NCI-H69 (cell line): ENCODE measurements around the gene CCDC88C.

Experiments used
- DNase-seq: peaks from one replicate; lab custom pipeline; 2025; lab: John Stamatoyannopoulos, UW

CCDC88C gene

DNA sequence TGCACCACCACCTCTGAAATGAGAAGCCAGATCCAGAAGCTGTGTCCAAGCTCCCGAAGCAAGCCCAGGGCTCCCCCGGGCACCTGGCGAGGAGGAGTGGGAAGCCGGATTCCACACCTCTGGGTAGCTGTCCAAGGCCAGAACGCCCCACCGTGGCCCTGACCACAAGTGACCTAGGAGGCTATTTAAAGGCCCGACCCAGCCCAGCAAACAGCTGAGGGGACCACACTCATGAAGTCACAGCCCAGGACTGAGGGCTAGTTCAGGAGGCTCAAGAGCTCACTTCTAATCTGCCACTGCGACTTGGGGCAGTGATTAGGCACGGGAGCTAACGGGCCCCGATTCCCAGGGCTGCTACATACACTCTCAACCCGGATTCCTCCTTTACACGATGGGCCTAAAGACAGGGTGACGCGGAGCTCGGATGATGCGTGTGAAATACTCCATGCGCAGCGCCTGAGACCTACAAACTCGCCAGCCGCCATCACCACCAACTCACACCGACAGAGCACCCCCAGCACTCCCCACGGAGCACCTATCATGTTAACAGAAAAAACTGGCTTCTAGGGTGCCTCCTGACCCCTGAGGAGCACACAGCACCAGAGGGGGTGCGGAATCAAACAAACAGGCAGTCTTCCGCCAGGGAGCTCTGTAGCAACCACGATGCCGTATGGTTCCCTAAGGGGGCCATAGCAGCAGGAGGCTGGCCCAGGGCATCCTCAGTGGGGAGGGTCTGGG is 89.1 kb downstream of the CCDC88C start:
- no peak for DNase-seq

DNA sequence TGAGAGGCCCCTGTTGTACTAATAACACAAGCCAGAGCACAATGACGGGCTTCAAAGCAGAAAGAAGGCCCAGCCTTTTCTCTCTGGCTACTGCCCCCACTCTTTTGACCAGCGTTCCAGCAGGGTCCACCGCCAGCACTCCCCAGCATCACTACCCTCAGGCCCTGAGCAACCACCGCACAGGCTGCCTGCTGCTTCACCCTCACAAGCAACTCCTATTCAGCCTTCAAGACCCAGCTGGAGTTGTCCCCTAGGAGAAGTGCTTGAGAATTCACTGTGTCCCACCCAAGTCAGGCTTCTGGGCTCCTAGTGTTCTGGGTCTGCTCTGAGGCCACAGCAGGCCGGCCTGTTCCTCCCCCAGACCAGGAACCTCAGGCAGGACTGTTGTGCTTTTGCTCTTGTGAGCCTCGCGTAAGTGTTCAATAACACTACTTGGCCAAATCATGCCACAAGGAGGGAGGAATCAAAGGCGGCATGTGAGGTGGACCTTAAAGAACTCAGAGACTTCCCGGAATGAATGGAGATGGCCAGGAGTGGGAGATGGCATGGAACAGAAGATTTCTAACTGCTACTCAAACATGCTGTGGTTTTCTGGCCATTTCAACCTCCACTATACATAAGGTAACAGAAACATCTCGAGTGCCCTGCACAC is 89.8 kb downstream of the CCDC88C start:
- no peak for DNase-seq

DNA sequence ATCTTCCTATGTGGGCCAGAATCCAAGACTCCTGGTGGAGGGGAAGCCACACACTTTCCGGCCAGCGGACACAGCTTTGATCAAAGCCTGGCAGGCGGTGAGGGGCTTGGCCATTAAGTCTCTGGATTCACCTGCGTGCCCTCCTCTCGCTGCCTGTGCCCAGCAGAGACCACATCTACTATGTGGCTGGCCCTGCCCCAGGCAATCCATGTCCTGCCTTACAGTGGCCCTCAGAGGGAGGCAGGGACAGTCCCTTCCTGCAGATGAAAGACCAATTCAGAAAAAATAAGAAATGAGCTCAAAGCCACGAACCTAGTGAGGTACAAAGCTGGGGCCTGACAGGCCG is 90.4 kb downstream of the CCDC88C start:
- no peak for DNase-seq

DNA sequence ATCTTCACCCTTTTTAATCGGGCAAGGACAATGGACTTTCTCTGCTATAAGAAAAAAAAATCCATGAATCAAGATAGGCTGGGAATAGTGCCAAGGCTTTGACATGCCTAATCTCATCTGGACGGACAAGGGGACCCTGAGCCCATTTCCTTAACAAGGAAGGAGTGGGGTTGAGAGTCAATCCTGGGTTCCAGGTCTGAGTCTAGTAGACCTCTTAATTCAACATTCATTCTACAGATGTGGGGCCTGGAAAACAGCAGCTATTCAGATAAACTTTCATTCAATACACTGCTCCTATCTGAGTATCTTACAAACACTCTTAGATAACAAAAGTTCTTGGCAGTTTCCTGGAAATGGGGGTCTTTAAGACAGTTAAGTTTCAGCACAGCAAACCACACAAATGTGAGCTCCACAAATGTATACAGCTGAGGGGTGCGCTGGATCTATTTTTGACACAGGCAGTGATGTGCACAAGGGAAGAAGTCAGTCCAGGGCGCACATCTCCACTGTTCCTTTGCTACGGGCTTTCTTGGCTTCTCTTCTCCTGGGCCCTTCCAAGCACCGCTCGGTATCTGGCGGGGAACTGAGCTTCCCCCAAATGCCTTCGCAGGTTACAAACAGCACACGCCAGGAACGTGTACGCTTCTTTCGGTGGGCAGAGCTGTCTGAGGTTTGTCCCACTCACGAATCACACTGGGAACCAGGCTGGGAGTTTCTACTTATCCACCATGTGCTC is 90.9 kb downstream of the CCDC88C start:
- DNase-seq, result peak; percentile 15

DNA sequence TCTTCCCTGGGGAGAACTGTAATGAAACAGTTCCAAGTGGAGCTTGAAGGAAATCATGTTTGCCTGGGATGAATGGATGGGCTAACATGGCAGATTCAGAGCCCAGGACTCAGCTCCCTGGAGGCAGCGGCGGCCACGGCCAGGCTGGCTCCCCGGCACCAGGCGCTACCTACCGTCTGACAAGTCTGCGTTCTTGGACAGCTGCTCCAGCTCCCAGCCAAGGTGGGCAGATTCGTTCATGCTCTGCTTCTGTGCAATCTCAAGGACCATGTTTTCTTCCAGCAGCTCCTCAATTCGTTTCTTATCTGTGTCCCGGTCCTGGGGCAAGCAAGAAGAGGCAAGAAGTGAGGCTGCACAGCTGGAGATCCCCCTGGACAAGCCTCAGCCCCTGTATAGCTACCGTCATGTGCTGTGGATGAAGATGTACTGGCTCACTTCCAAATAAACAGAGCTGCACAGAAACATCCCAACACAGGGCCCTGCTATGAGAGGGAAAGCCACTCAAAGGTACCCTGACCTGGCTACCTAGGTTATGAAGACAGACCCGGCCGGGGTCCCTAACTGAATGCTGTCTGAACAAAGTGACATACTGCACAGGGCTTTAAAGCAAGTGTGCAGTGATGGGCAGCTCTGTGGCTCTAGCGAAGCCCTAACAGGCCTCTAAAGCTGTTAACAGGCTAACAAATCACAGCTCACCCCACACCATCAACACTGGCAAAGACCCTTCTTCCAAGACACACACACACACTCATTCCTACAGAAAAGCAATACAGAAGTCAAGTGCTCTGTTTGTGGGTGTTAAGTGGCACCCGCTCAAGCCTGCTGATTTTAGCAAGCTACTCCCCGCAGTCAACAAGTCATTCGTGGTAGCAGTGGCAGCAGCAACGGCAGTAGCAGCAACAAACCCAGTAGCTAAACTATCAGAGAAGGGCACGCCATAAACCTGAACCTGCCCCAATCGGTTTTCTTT is 92.7 kb downstream of the CCDC88C start:
- DNase-seq, result no peak

DNA sequence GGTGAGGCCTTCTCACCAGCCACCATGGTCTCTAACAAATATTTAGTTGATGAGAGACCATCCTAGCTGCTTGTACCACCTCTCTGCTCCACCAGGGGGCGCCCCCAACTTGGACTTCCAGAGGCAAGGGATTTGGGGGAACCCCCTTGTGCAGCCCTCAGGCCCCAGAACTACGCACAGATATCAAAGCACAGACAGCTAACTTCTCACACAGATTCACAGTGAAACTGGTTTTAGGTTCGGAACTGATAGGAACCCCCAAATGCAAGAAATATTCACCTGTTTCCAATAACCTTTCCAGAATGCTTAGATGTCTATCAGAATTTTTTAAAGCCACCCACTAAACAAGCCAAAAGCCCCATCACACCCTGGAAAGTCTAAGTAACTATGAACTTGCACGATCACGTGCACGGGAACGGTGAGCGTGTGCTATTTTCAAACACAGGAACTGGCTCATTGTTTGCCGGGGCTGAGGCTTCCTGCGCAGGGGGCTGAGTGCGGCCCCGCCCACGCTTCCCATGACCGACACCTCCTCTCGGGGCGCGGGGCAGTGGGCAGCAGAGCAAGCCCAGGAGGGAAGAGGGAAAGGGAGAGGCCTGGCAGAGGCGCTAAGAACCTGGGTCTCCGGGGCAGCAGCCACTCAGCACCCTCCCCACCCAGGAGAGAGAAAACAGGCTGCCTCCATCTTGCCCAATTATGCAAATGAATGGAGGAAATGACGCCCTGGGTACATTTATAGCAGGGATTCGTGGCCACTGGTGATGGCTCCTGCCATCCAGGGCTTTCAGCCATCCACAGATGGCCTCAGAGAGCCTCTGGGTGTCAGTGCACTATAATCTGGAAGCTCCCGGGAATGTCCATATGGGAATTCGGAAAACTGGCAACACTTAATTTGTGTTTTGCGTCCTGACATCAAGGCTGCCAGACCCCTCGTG is 93.7 kb downstream of the CCDC88C start:
- peak; percentile 90 for DNase-seq

DNA sequence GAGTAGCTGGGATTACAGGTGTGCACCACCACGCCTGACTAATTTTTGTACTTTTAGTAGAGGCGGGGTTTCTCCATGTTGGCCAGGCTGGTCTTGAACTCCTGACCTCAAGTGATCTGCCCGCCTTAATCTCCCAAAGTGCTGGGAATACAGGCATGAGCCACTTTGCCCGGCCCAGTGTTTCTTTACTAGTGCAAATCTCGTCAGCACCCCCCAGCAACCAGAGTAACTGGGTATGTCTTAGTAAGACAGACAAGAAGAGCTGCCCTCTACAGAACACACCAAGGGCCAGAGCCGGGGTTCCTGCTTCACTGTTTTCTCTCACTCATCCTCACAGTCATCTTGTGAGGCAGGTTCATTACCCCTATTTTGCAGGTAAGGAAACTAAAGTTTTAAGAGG is 94.6 kb downstream of the CCDC88C start:
- DNase-seq, result no peak

DNA sequence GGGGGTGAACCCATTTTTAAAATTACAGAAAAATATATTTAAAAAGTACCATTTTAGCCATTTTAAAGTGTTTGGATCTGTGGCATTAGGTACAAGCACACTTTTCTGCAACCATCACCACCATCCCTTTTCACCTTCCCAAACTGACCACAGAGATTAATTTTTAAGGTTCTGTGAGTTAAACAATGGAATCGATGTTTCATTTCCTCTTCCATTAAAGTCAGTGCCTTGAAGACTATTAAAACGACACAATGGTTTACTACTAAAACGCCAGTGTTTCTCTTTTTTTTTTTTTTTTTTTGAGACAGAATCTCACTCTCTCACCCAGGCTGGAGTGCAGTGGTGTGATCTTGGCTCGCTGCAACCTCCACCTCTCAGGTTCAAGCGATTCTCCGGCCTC is 95.0 kb downstream of the CCDC88C start:
- DNase-seq, result no peak

DNA sequence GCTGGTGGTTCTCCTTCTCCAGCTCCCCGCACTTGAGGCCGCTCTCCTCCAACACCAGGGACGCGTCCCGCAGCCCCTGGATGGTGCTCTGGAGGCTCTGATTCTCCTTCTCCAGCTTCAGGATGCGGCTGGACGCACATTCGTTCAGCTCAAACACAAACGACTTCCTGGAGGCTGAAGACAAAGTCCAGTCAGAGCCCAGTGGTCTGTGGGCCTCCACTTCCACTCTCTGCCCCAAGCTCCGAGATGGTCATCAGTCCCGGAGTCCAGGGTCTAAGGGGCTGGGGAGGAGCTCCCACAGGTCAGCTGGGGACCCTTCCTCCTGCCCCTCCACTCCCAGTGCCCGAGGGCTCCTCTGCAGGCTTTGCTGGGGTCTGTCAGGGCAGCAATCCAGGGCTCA is 96.5 kb downstream of the CCDC88C start:
- no peak for DNase-seq

DNA sequence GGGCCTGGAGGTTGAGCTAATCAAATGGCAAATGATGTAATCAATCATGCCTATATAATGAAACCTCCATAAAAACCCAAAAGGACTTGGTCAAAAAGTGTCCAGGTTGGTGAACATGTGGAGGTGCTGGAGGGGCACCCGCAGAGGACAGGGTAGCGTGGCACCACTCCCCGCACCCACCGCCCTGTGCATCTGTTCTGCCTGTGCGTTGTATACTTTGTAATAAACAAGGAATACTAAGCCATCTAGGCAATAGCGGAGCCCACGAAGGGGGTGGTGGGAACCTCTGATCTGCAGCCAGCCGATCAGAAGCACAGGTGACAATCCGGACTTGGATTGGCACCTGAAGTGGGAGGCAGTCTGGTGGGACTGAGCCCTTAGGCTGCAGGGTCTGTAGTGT is 97.4 kb downstream of the CCDC88C start:
- DNase-seq, result no peak

DNA sequence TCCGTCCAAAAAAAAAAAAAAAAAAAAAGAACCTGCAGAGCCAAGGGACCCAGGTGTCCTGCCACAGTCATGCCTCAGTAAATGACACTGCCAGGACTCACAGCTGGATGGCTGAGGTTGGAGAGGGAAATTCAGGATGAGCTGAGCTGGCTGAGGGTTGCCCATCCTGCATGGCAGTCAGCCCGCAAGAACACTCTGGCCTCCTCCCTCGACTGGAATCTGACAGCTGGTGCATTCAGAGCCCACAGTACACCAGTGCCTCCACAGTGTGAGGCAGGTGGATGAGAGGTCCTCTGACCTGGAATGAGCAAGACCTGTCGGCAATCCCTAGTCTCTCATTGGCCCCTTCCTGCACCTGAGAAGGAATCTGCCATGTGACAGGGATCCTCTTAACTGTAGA is 98.7 kb downstream of the CCDC88C start:
- no peak for DNase-seq

DNA sequence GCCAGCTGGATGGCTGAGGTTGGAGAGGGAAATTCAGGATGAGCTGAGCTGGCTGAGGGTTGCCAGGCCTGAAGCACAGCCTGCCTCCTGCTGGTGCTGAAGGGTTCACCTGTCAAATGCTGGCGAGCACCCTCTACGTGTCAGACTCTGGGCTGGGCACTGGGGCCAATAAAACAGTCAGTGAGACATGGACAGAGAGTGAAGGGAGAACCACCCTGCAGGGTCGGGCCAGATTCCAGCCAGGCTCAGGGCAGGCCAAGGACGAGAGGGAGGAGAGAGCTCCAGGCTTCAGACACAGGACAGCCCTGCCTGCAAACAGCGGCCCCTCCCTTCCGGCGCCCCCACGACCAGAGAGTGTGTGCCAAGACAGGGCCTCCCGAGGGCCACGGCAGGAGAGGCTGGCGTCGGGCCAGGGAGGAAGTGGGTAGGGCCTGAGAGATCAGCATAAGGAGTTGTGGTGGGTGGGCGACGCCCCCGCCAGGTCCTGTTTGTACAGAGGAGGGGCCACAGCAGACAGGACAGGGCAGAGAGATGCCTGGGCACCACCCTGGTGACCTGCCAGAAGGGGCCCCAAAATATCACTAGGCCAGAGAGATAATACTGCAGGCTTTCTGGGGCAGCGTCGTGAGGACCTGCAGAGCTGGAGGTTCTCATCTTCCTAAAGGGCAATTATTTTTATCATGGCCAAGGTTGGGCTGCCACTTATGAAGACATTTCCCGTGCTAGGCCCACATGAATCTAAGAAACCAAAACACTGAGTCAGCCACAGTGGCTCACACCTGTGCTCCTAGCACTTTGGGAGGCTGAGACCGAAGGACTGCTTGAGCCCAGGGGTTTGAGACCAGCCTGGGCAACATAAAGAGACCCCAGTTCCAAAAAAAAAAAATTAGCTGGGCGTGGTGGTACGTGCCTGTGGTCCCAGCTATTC is 100.0 kb downstream of the CCDC88C start:
- peak; percentile 54 for DNase-seq

DNA sequence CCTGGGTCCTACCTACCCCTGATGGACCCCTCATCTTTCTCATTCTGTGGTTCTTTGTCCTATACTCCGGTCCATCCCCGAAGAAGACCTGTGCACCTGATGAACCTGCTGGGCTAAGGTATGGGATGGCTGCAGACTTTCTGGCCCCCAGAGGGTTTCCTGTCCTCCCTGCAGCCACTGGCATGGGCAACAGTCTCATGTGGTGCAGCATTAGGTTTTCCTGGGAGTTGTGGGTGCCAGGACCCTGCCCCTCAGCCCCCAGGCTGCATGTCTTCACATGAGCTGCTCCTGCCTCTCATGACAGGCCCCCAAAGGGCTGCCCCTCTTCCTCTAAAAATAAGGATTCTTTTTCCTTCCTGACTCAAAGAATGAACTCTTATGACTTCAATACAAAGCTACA is 100.9 kb downstream of the CCDC88C start:
- DNase-seq, result no peak

DNA sequence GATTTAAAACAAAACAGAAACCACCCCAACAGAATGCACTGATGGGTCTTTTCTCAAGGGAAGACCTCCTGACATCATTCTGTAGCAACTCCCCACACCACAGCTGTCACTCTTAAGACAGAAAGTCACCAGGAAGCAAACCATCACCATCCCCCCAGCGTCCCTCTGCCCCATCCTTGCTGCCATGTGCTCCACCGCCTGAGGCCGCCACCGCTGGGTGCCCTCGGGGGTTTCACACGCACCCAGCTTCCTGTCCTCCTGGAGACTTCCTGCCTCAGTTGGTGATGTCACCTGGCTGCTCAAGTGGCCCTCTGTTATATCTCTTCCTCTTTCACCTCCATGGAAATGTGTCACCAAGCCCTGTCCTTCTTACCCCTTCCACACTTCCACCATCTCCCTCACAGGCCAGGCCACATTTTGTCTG is 101.8 kb downstream of the CCDC88C start:
- no peak for DNase-seq

DNA sequence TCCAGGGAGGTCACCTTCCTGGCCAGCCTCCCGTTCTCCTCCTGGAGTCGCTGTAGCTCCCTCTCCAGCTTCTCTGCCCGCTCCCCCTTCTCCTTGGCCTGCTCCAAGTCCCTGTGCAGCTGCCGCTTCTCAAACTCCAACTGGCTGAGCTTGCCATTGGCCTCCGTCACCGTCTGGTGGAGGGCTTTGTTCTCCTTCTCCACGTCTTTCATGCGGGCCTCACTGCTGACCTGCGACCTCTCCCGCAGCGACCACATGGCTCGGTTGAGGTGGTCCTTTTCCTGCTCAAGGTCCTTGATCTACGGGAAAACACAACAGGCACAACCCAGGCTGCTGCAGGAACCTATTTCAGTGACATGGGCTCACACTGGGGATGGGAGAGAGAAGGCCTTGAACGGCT is 103.8 kb downstream of the CCDC88C start:
- no peak for DNase-seq

DNA sequence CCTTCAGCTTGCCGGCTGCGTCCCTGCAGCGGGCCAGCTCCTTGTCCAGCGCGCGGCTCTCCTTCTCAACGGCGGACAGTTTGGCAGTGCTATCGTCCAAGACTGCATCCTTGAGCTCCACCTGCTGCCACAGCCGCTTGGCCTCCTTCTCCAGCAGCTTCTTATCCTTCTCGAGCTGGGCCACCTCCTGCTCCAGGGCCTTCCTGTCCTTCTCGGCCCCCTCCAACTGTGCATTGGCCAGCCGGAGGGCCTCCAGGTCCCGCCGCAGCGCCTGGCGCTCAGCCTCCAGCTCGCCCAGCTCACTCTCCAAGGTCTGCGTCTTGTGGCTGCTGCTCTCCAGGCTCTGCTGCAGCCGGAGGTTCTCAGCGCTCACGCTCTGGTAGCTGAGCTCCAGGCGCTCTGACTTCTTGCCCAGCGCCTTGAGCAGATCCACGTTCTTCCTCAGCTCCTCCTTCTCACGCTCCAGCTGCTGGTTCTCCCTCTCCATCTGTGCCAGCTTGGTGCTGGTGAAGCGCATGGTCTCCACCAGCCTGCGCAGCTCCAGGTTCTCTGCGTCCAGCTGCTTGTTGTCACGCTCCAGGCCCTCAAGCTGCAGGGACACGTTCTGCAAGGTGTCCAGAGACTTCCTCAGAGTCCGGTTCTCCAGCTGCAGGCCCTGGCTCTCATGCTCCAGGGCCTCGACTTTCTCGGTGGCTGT is 104.3 kb downstream of the CCDC88C start:
- no peak for DNase-seq

DNA sequence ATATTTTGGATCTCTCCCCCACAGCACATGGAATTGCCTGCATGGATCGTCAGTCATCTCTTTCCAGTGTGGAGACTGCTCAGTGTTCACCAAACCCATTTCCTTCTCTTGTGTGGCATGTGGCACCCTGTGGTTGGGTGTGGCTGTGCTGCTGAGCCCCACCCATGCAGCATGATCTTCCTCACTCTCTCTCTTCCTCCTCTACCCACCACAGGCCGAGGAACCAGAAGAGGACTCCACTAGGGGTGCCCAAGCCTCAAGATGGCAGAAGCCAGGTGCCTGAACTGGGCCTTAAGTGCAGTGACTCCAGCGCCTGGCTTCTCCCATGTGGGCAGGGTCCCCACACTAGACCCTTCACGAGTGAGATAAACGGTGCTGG is 106.3 kb downstream of the CCDC88C start:
- DNase-seq, result no peak

DNA sequence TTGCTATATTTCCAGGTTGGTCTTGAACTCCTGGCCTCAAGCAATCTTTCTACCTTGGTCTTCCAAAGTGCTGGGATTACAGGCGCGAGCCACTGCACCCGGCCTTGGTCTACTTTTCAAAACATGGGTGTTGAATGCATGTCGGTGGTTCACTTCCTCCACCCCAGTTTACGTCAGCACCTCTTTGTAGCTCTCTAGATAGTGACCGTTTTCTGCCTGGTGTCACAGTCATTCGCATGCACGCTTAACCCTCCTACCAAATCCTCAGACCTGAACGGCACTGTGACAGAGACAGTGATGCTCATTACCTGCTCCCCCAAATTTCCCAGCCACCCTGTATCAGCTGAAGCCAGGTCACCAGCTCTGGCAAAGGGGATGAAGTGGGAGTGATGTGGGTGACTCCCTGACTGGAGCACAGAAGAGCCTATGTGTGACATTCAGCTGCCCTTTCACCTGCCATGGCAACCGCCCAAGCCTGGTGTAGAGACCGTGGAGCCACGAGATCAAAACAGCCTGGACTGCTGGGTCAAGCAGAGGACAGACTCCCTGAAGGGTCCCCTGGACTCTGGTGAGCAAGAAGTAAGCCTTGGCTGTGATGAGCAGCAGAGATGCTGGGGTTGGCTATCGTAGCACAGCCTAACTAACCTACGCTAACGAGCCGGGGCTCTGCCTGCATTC is 106.9 kb downstream of the CCDC88C start:
- DNase-seq, result no peak
